Measurements from ENCODE around the gene KIF26B. TPM values are rescaled to one million over a fixed set of nuclear protein-coding genes. Genes with fewer than 3 reads are reported as not detected.

KIF26B gene
- total RNA-seq, 1 experiment from 2014 or later: 1.2 TPM

GRCh38 chr1:245500546-245500945 is 345.8 kb downstream of the KIF26B start:
- H3K27me3 Mint-ChIP-seq (ENCODE audit: low read depth): no peaks in the 10 kb centered on the region
- ChIA-PET CTCF (interaction anchor here (1.0 to 1.9 kb wide), 2 partner anchors 13 to 348 kb away, joined by 3 to 4 read pairs; no protein-coding TSS in a partner anchor), POLR2A (interaction anchor here (0.6 kb wide), 1 partner anchor 634 kb away, joined by 5 read pairs; no protein-coding TSS in a partner anchor)
- no peak for DNase-seq (ENCODE audit: low spot score)
- no peak overlapping the region for H3K27ac Mint-ChIP-seq
- H3K9me3 Mint-ChIP-seq: peaks cover 4% of the 10 kb centered on the region
- H3K4me3 Mint-ChIP-seq: no peak overlapping the region
- H3K36me3 Mint-ChIP-seq: no peaks in the 10 kb centered on the region
- no peak for TF ChIP-seq PRDM15 (CRISPR knock-in tag; IDR thresholded peaks at IDR 0.05)
- TF ChIP-seq ZNF138 (CRISPR knock-in tag; conservative IDR thresholded peaks at IDR 0.05): no peak
- no peak for TF ChIP-seq ATF1 (CRISPR knock-in tag; IDR thresholded peaks at IDR 0.05)
- TF ChIP-seq SOX15 (CRISPR knock-in tag; IDR thresholded peaks at IDR 0.05): no peak
- TF ChIP-seq IRF1 (CRISPR knock-in tag; IDR thresholded peaks at IDR 0.05): no peak
- no peak for TF ChIP-seq AR (CRISPR knock-in tag; IDR thresholded peaks at IDR 0.05)
- H3K4me1 Mint-ChIP-seq: 0 out of 2 replicates have a peak, but pooled peaks cover 2% of the 10 kb centered on the region
- ATAC-seq: peak; percentile 36; the same call in 1 of the 2 replicates

- Mint-ChIP-seq H3K27me3 (ENCODE audit: low read depth) (no peaks in the 10 kb centered on the region), H3K27ac (no peak overlapping the region), H3K4me1 (0 out of 2 replicates have a peak, but pooled peaks cover 2% of the 10 kb centered on the region), H3K36me3 (no peaks in the 10 kb centered on the region), H3K4me3 (no peak overlapping the region), H3K9me3 (no peaks in the 10 kb centered on the region)
- no peak for DNase-seq (ENCODE audit: low spot score)
- no peak for ATAC-seq
- ChIA-PET CTCF (interaction anchor here (1.0 kb wide), 1 partner anchor 349 kb away, joined by 3 read pairs; no protein-coding TSS in a partner anchor), POLR2A (no interaction called here)
- TF ChIP-seq, protein P1, sequence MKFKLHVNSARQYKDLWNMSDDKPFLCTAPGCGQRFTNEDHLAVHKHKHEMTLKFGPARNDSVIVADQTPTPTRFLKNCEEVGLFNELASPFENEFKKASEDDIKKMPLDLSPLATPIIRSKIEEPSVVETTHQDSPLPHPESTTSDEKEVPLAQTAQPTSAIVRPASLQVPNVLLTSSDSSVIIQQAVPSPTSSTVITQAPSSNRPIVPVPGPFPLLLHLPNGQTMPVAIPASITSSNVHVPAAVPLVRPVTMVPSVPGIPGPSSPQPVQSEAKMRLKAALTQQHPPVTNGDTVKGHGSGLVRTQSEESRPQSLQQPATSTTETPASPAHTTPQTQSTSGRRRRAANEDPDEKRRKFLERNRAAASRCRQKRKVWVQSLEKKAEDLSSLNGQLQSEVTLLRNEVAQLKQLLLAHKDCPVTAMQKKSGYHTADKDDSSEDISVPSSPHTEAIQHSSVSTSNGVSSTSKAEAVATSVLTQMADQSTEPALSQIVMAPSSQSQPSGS (CRISPR knock-in tag; IDR thresholded peaks at IDR 0.05; ENCODE audit: borderline replicate concordance, low read depth): no peak
- TF ChIP-seq ETV6 (CRISPR knock-in tag; IDR thresholded peaks at IDR 0.05): no peak
- TF ChIP-seq, protein P2, sequence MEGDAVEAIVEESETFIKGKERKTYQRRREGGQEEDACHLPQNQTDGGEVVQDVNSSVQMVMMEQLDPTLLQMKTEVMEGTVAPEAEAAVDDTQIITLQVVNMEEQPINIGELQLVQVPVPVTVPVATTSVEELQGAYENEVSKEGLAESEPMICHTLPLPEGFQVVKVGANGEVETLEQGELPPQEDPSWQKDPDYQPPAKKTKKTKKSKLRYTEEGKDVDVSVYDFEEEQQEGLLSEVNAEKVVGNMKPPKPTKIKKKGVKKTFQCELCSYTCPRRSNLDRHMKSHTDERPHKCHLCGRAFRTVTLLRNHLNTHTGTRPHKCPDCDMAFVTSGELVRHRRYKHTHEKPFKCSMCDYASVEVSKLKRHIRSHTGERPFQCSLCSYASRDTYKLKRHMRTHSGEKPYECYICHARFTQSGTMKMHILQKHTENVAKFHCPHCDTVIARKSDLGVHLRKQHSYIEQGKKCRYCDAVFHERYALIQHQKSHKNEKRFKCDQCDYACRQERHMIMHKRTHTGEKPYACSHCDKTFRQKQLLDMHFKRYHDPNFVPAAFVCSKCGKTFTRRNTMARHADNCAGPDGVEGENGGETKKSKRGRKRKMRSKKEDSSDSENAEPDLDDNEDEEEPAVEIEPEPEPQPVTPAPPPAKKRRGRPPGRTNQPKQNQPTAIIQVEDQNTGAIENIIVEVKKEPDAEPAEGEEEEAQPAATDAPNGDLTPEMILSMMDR (IDR thresholded peaks at IDR 0.05): no peak
- TF ChIP-seq TCF7 (CRISPR knock-in tag; IDR thresholded peaks at IDR 0.05; ENCODE audit: low read depth): no peak
- no peak for TF ChIP-seq STAT6 (CRISPR knock-in tag; conservative IDR thresholded peaks at IDR 0.05; ENCODE audit: low read depth)
- no peak for TF ChIP-seq ZNF416 (CRISPR knock-in tag; IDR thresholded peaks at IDR 0.05)
- no peak for TF ChIP-seq ZNF263 (CRISPR knock-in tag; IDR thresholded peaks at IDR 0.05; ENCODE audit: low read depth)
- TF ChIP-seq SOX15 (CRISPR knock-in tag; IDR thresholded peaks at IDR 0.05): no peak
- TF ChIP-seq ZNF219 (CRISPR knock-in tag; IDR thresholded peaks at IDR 0.05; ENCODE audit: borderline replicate concordance): no peak
- TF ChIP-seq ZNF512 (CRISPR knock-in tag; IDR thresholded peaks at IDR 0.05; ENCODE audit: borderline replicate concordance): no peak
These were observed 346.8 kb downstream of the KIF26B start for GRCh38 chr1:245501633-245502032.
